GM18517 (cell line): ENCODE measurements around the gene TNFRSF13B.
"Not testable (repeated sequence)": the region's sequence is repeated elsewhere in the genome, so short reads cannot be mapped to it uniquely, and the experiment has no call there.

Experiments used
- ATAC-seq: cut with Tn5 transposase; IDR thresholded peaks from one replicate; pipeline ENCODE4 v1.9.1; 2021; ENCODE audit warnings: mild to moderate bottlenecking, moderate library complexity; ENCODE audit not compliant: unreplicated experiment

The TNFRSF13B gene

DNA sequence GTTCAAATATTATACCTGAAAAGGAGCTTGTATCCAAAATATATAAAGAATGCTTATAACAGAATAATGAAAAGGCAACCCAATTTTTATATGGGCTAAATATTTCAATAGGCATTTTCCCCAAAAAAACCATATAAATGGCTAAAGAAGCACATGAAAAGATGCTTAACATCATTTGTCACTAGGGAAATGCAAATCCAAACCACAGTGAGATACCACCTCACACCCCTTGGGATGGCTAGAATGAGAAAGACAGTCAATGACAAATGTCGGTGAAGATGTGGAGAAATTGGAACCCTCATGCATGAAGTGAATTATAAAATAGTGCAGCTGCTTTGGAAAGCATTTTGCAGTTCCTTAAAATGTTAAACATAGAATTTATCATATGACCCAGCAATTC is 3.1 kb downstream of the TNFRSF13B start:
- ATAC-seq, result no peak

DNA sequence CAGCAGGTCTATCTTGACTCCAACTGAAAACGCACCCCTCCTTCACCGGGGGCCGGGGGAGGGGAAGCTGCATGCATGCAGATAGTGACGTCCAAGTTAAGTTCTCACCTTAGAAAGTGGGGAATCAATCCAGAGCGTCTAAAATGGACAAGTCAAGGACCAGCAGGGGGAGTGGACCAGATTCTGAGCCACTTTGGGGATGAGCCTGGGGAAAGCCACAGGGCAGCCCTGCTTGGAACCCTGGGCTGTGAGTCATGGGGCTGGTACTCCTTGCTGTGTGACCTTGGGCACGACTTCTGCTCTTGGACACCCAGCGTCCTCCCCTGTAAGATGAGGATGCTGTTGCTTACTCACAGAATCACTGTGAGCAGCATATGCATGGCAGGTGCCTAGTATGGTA is 9.1 kb downstream of the TNFRSF13B start:
- no peak for ATAC-seq

DNA sequence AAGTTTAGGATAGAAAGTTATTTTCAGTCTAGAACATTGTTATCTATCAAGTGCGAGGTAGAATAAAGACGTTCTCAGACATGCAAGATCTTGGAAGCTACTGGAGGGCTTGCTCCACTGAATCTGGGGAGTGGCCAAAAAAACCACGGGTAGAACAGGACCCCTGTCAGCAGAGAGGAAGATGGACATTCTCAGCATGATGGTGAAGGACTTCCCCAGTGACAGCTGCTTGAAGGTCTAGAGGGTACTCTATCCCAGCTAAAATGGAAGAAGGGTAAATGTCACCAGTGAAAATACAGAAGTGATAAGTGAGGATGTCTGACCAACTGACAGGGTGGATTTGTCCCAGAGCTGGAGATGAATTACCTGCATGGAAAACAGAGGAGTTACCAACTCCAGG is 10.1 kb downstream of the TNFRSF13B start:
- no peak for ATAC-seq

DNA sequence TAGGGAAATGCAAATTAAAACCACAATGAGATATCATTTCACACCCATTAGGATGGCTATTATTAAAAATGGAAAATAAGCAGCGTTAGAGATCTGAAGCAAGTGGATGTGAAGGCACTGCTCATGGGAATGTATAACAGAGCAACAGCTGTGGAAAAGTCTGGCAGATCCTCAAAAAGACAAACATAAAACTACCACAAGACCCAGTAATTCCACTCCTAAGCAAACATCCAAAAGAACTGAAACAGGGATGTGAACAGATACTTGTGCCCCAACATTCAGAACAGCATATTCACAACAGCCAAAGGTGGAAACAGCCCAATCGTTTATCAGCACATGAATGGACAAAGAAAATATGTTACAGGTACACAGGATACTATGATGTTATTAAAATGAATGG is 10.9 kb downstream of the TNFRSF13B start:
- ATAC-seq, result not testable (repeated sequence)

DNA sequence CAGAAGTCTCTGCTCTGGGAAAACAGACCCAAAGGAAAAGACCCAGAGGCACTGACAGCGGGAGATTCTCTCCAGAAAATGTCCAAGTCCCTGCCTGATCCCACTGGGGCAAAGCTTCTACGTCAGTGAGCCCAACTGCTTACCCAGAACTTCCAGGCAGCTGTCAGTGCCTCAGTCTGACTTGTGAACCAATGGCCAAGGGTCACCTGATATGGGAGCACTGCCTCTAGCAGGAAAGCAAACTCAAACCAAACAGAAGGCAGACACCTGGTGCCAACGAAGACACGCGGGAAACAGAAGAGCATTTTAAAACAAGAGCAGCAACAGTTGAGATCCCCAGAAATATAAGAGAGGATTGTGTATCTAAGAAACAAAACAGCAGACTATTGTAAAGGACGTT is 16.9 kb downstream of the TNFRSF13B start:
- ATAC-seq, result not testable (repeated sequence)

DNA sequence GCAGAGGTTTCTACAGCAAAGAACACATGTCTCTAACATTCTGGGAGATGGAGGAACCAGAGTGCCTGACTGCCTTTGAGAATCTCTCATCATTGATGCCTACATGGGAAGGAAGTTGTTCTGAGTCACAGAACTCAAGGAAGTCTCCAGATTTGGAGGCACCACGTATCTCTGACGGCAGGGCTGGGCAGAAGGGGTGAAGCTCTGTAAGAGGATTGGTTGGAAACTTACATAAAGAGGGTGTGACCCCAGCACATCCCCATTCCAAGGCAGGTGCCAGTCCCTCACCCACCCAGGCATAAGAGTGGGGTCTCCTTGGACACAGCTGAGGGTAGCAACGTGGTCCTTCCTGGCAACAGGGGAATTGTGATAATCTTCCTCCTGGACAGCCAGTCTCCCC is 17.4 kb downstream of the TNFRSF13B start:
- no peak for ATAC-seq

DNA sequence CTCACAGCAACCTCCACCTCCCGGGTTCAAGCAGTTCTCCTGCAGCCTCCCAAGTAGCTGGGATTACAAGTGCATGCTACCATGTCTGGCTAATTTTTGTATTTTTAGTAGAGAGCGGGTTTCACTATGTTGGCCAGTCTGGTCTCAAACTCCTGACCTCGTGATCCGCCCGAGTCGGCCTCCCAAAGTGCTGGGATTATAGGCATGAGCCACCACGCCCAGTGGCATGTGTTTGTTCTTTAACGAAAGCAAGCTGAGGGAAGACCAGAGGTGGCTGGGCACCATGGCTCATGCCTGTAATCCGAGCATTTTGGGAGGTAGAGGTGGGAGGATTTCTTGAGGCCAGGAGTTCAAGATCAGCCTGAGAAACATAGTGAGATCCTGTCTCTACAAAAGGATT is 18.1 kb downstream of the TNFRSF13B start:
- no peak for ATAC-seq

DNA sequence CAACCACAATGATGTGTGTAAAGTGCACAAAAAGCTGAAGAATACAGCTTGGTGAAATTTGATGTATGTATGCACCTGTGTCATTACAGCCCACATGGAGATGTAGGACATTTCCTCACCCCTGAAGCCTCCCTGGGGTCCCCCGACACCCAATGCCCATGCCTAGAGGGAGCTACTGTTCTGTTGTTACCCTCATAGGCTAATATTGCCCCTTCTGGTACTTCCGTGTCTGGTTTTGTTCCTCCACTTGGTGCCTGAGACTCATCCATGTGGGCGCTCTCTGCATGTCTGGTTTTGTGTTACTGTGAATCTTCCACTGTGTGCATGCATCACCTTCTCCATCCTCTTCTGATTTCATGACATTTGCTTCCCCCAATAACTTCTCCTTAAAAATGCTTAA is 18.6 kb downstream of the TNFRSF13B start:
- ATAC-seq, result no peak

DNA sequence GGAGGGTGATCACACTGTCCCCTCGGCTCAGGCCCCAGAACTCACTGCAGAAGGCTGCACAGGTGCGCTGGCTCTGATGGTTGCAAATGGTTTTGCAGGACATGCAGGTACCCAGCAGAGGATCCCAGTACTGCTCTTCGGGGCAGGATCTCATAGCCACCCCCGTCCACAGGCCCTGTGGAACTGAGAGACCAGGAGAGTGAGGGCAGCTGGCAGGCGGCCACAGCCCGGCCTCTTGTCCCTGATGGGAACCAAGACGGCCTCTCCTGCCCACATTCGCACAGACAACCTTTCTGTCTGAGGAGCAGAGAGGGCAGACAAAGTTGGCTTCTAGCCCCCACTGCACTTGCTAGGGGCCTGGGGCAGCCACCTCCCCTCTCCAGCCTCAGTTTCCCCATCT is 19.5 kb downstream of the TNFRSF13B start:
- no peak for ATAC-seq

DNA sequence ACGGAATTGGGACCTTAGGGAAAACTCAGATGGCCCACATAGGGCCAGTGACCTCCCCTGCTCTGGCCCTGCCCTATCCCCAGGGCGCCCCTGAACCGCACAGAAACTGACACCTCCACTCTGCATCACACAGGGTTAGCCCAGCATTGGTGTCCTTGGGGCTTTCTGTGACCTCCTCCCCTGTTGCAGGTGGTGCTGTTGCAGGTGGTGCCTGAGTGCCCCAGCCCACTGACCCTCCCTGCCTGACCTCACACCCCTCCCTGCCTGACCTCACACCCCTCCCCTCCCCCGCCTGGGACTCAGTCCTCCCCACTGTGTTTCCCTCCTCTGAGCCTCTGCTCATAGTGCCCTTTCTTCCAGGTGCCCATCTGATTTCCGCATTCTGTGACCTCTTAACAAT is 21.4 kb downstream of the TNFRSF13B start:
- no peak for ATAC-seq

DNA sequence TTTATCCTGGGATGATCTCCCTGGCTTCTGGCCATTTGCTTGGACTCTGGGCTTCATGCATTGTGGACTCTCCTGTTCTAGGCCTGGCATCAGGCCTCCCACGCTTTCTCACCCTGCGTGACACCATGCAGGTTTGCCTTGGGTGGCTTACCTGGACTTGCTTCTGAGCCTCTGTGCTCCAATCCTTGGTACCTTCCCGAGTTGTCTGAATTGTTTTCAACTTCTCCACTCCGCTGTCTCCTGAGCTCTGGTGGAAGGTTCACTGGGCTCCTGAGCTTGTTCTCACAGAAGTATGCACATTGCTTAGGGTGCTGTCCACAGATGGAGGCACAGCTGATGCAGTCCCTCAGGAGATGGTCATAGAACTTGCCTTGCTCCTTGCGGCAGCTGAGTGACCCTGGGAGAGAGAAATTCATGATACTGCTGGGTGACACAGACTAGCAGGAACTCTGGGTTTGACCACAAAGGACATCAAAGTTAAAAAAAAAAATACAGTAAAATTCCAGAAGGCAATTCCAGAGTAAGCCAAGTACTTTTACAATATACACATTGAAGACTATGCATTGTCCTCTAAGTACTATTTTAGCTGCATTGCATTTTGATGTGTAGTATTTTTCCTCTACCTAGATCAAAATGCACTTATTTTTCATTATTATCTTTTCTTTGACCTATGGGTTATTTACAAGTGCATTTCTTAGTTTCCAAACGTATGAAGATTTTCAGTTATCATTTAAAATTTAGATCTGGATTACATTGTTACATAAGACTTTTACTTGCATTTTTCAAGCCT is 23.1 kb downstream of the TNFRSF13B start:
- ATAC-seq, result no peak

DNA sequence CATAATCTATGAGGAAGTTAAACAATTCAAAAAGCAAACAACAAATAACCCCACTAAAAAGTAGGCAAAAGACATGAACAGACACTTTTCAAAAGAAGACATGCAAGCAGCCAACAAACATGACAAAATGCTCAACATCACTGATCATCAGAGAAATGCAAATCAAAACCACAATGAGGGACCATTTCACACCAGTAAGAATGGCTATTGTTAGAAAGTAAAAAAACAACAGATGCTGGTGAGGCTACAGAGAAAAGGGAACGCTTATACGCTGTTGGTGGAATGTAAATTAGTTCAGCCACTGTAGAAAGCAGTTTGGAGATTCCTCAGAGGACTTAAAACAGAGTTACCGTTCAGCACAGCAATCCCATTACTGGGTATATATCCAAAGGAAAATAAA is 24.4 kb downstream of the TNFRSF13B start:
- no peak for ATAC-seq

DNA sequence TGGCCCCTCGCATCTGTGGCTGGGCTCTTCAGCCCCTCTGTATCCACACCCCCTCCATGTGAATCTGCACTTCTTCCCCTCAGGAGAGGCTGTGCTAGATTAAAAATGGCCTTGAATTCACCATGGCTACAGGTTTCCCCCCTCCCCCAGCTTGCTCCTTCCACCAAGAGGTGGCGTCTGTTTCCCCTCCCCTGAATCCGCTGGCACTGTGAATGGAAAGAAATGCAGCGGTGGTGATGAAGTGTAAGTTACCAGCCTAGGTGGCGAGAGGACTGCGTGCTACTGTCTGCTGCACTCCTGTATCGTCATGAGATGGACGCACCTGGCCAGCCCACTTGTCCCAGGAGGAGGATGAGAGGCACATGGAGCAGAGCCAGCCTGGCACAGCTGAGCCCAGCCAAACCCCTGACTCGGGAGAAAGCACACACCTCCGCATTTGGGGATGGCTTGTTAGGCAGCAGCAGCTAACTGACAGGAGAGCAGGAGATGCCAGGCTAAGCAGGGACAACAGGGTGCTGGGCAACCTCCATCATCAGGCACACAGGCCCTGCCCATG is 26.2 kb downstream of the TNFRSF13B start:
- no peak for ATAC-seq

DNA sequence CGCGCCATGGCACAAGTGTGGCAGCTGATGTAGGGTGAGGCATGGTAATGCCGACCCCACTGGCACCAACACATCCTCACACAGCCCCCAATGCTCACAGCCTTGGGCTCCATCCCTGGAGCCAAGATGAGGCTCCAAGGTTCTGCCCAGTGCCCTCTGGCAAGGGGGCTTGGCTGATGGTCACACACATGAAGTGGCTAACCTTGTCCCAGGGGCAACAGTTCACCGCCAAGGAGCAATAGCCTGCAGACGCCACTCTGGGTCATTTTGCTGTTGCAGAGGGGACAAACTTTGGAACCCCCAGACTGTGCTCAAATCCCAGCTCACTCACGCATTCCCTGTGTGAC is 26.8 kb downstream of the TNFRSF13B start:
- no peak for ATAC-seq

DNA sequence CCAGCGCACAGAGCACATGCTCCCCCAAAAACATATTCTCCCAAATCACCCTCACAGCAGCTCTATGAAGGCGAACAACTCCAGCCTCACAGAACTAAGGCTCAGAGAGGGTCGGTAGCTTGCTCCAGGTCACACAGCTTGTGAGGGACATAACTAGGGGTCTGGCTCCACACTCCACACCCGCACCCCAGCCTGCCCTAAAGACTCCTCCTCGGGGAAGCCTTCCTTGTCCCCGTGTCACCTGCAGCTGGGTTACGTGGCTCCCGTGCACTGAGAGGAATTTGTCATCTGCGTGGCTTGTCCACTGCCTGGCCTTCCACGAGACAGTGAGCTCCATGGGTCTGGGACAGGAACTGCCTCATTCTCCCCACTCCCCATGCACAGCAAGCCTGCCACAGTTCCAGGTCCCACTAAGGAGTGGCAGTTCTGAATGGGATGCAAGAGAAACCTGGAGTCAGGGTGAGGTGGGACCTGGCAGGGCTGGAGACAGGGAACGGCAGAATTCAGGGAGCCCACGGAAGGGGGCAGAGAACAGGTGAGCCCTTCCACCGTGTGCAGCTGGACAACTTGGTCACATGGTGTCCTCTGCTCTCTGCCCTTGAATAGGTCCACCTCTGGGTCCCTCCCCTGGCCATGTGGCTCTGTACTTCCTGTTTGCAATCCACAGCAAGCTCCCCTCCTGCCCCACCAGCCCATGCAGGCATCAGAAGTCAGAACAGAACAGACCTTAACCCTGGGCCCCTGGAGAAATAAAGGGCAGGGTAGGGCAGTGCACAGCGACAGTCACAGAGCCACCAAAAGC is 27.4 kb downstream of the TNFRSF13B start:
- no peak for ATAC-seq

DNA sequence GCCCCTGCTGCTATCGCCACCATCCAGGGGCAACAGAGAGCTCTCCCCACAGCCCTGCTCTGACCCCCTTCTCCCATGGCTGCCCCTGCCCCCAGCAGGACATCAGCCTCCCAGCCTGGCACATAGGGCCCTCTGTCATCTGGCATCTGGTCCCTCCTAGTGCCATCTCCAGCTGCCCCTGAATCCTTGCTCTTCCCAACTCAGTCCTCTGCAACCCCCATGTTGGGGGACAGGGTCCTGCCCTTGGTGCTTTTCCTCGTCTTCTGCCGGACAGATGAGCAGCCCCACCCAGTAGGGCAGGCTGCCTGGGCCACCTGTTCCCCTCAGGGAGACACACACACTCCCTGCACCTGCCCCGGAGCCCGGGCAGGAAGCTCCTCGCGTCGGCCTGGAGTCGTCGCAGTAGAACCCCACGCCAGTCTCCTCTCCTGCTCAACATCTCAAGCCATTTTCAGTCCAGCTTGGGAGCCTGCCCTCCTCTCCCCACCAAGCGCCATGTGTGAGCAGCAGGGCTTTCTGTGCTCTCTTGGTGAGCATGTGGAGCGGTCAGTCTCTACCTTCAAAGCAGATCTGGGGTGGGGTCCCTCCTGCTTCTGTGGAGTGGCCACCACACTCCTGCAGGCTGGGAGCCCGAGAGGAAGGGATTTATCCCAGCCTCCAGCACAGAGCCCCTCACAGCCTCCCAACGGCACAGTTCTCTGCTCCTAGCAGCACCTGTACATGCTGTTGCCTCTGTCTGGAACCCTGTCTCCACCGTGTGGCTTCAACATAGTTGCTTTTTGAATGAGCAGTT is 28.2 kb downstream of the TNFRSF13B start:
- ATAC-seq, result no peak

DNA sequence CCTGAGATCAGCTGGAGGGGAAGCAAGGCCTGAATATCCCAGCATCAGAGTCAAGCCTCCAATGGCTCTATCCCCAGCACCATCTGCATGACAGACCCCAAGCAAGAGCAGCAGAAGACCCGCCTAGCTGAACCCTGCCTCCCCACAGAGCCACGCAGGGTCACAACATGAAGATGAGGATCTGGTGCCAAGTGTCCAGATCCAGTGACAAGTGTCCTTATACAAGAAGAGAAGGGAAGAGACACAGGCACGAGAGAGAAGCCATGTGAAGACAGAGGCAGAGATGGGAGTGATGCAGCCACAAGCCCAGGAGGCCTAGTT is 28.9 kb downstream of the TNFRSF13B start:
- no peak for ATAC-seq

DNA sequence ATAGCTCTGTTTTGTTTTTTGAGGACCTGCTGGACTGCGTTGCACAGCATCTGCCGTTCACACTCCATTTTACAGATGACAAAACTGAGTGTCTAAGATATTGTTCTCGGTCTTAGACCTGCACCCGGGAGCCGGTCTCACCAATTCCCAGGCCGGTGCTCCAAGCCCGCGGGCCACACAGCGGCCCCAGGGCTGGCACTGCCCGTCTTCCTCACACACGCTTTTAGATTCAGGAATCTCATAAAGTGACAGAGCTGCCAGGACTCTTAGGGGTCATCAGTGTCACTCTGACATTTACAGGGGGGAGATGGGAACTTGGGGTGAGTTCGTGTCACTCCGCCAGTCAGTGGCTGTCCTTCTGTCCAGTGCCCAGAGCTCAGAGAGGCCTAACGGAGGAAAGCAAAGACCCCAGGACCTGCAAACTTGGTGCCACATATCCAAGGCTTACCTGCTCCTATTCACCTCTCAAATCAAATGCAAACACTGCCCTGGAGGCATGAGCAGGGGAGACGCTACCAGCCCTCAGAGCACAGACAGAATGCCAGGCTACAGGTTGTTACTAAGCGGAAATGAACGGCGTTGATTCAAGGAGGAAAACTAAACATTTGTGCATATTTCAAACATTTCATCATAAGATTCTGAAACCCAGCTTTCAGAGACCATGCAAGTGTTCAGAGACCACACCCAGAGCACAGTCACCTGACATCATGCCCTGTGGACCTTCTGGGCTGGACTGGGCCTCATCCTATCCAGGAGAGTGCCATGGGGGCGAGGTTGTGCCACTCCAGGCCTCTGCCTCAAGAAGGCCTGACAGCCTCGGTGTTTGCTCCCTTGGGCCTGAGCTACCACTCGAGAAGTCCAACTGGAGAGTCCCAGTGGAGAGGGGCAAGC is 29.5 kb downstream of the TNFRSF13B start:
- no peak for ATAC-seq

DNA sequence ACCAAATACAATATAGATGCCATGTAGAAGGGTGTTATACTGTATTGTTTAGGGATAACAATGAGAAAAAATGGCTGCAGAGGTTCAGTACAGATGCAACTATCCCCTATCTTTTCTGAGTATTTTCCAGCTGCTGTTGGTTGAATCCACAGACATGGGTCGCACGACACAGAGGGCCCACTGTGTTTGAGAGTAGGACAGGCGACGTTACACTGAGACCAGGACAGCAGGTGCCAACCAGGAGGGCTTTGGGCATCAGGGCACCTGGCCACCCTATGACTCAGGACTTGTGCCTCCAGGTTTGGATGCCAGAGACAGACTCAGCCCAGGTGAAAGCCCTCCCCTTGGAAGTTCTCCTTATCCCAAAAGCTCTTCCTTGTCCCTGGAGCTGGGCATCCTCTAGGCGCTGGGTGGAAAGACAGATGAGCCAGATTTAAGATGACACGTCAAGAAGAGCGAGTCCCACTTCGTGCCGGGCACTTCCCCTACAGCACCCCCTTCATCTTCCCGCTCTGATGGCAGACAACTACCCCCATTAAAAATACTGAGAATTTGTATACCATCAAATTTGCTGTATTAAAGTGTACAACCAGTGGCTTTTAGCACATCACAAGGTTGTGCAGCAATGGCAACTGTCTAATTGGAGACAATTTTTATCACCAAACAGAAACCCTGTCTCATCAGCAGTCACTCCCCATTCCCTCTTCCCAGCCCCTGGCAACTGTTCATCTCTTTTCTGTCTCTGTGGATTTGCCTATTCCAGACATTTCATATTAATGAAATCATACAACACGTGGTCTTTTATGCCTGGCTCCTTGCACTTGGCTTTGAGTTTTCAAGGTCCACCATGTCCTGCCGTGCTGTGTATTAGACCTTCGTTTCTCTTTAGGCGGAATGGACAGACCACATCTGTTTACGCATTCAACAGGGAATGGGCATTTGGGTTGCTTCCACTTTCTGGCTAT is 30.6 kb downstream of the TNFRSF13B start:
- no peak for ATAC-seq
